Measurements from ENCODE around the gene DBT. TPM values are rescaled to one million over a fixed set of nuclear protein-coding genes. Genes with fewer than 3 reads are reported as not detected.

DBT gene
- total and polyA plus RNA-seq, 2 of the 8 experiments (the other 6 are each of a cell fraction or from before 2014, with no cell fraction given) = 3.3 to 24.6 TPM

DNA sequence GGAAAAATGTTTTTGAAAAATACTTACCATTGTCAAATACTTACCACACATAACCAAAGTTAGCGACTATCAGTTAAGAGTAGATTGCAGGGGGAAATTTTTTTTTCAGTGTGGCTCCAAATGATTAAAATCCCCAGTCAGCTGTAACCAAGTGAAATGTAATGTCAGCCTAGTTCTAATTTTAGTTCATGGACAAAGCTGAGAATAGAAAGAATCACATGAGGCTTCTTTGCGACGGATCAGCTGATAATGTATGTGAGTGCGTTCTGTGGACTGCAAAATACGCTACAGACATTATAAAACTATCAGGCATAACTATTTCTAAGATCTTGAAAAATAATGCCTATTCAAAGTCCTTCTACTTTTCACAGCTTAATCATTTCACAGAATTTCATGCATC lies 71.5 kb downstream of the DBT start, which contains the start of gene LRRC39 (continued):
- no peak for TF ChIP-seq ZNF274 (IDR thresholded peaks at IDR 0.05; ENCODE audit: borderline replicate concordance, extremely low read depth, low read length)

Data from H1 (cell line).